ENCODE measurements around the gene CTIF.
A peak's percentile ranks its signal among the peaks of the same experiment; 100 is the strongest.

The CTIF gene

DNA sequence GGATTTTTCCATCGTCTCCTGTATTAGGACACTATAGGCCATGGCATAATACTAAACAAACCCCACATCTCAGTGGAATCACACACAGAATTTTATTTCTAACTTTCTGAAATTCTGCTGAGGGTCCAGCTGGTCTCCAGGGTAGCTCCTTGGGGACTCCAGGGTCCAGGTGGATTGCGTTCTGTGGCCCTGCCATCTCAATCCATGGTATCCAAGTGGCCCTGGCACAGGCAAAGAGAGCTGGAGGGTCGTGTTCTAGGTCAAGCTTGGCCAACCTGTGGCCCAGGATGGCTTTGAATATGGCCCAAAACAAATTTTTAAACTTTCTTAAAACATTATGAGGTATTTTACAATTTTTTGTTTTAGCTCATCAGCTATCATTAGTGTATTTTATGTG, 134.6 kb downstream of the CTIF start:
- Histone ChIP-seq H3K27me3 (no peaks in the 10 kb centered on the region), H3K4me1 (ENCODE audit: control insufficient read depth in 1 of 2, insufficient read depth in 1 of 2, low read depth in 1 of 2, low read length in 1 of 2) (peaks cover 58 to 61% of the 10 kb centered on the region in 2 experiments), H3K9me3 (no peaks in the 10 kb centered on the region), H3K4me3 (ENCODE audit: low read depth in 1 of 2, low read length in 1 of 2) (no peak overlapping the region), H3K27ac (peak overlapping the region; percentile 71), H3K36me3 (no peaks in the 10 kb centered on the region)
- TF ChIP-seq, protein P1, sequence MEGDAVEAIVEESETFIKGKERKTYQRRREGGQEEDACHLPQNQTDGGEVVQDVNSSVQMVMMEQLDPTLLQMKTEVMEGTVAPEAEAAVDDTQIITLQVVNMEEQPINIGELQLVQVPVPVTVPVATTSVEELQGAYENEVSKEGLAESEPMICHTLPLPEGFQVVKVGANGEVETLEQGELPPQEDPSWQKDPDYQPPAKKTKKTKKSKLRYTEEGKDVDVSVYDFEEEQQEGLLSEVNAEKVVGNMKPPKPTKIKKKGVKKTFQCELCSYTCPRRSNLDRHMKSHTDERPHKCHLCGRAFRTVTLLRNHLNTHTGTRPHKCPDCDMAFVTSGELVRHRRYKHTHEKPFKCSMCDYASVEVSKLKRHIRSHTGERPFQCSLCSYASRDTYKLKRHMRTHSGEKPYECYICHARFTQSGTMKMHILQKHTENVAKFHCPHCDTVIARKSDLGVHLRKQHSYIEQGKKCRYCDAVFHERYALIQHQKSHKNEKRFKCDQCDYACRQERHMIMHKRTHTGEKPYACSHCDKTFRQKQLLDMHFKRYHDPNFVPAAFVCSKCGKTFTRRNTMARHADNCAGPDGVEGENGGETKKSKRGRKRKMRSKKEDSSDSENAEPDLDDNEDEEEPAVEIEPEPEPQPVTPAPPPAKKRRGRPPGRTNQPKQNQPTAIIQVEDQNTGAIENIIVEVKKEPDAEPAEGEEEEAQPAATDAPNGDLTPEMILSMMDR (IDR thresholded peaks at IDR 0.05) = no peak

DNA sequence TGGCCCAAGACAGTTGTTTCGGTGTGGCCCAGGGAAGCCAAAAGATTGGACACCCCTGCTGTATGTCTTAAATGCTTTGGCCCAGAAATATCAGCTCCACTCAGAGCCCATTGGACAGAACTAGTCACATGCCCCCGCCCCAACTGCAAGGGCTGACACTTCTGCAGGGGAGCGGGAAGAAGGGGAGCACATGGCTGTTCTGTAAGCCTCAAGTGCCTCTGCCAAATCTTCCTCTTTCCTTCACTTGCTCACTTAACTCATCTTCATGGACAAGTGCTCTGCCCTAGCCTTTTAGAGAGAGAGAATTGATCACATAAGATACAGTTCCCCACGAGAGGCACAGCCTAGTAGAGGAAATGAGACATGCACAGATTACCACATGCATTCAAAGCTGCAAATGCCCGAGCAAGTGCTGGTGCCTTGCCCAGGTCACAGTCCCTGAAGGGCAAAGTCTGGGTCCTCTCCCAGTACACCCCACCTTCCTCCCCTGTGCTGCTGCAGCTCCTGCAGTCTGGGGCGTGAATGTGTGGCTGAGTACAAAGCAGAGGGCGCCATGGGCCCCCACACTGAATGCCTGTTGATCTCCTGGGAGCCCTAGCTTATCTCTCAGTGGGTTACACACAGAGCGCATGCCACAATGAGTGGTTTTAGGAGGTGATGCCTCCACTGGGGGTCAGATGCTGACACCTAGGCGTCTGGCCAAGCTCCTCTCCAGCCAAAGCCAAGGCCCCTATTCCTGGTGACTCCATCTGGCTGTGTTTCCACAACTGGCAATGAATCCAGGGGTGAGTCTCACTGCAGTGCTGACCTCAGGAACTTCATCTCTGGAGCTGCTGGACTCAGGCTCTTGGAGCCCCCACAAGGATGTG, 135.3 kb downstream of the CTIF start:
- Histone ChIP-seq H3K27ac (peak overlapping the region; percentile 71), H3K9me3 (no peaks in the 10 kb centered on the region), H3K27me3 (no peaks in the 10 kb centered on the region), H3K36me3 (no peaks in the 10 kb centered on the region), H3K4me1 (ENCODE audit: control insufficient read depth in 1 of 2, insufficient read depth in 1 of 2, low read depth in 1 of 2, low read length in 1 of 2) (peaks cover 57 to 59% of the 10 kb centered on the region in 2 experiments), H3K4me3 (ENCODE audit: low read depth in 1 of 2, low read length in 1 of 2) (no peak overlapping the region)
- TF ChIP-seq, protein P1 (IDR thresholded peaks at IDR 0.05) = no peak

DNA sequence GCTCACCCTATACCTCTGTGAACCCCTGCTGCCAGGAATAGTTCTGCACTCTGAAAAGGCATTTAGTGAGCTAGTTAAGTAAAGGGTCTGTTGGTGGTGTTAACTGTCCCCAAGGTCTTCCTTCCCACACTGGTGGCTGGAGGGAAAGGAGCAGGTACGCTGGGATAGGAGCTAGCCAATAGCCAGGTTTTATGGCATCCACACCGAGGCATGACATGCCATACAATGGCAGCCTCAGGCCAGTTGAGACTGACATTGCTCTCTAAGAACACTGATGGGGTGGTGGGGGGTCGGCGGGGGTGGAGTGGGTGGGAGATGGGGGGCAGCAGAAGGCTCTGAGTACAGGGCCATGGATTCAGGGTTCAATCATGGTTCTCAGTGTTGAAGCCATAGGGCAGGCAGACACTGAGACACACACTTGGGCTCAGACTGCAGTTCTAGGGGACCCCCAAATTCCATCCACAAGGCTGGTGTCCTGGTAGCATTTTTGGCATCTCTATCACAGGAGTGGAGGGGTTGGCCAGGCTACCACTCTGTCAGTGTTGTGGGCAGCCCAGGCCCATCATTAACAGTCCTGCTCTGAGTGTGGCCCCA, 136.0 kb downstream of the CTIF start:
- H3K4me1 ChIP-seq (ENCODE audit: control insufficient read depth in 1 of 2, insufficient read depth in 1 of 2, low read depth in 1 of 2, low read length in 1 of 2) = peaks cover 53 to 54% of the 10 kb centered on the region in 2 experiments
- H3K27ac ChIP-seq = peak overlapping the region; percentile 71
- TF ChIP-seq, protein P1 (IDR thresholded peaks at IDR 0.05) = no peak
- H3K27me3 ChIP-seq = no peaks in the 10 kb centered on the region
- no peak overlapping the region for H3K4me3 ChIP-seq (ENCODE audit: low read depth in 1 of 2, low read length in 1 of 2)
- H3K36me3 ChIP-seq = no peaks in the 10 kb centered on the region
- H3K9me3 ChIP-seq = no peaks in the 10 kb centered on the region

- Histone ChIP-seq H3K4me3 (ENCODE audit: low read depth in 1 of 2, low read length in 1 of 2) (no peak overlapping the region), H3K36me3 (no peaks in the 10 kb centered on the region), H3K4me1 (ENCODE audit: control insufficient read depth in 1 of 2, insufficient read depth in 1 of 2, low read depth in 1 of 2, low read length in 1 of 2) (peaks cover 53 to 54% of the 10 kb centered on the region in 2 experiments), H3K27ac (peak overlapping the region; percentile 71), H3K27me3 (no peaks in the 10 kb centered on the region), H3K9me3 (no peaks in the 10 kb centered on the region)
- TF ChIP-seq, protein P1 (IDR thresholded peaks at IDR 0.05) = peak; percentile 93
These were observed 136.5 kb downstream of the CTIF start for GRCh38 chr18:48675352-48675761.

DNA sequence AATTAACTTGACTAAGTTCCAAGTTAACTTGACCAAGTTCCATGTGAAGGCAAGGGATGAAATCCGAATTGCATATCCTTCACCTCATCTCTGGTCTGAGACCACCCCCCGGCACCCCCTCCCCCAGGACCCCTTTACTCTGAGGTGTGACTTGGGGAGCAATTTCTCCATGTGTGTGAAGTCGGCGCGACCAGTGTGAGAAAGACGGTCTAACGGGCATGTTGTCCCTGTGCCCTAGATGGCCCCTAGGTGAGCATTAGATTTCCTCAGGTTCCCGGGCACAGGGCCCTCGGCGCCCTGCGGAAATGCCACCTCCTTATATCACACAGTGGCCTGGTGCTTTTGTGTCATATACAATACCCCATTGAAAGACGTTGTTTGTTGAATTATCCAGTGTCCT, 137.1 kb downstream of the CTIF start:
- Histone ChIP-seq H3K27me3 (no peaks in the 10 kb centered on the region), H3K4me3 (ENCODE audit: low read depth in 1 of 2, low read length in 1 of 2) (no peak overlapping the region), H3K27ac (peak overlapping the region; percentile 71), H3K36me3 (no peaks in the 10 kb centered on the region), H3K4me1 (ENCODE audit: control insufficient read depth in 1 of 2, insufficient read depth in 1 of 2, low read depth in 1 of 2, low read length in 1 of 2) (peaks cover 53 to 54% of the 10 kb centered on the region in 2 experiments), H3K9me3 (no peaks in the 10 kb centered on the region)
- TF ChIP-seq, protein P1 (IDR thresholded peaks at IDR 0.05) = no peak
